Activated CD4-positive, alpha-beta T cell treated with anti-CD3 and anti-CD28 coated beads, Interleukin-2, amount 50 U/mL, for 16 hours (primary cell): Measurements from ENCODE around the gene KRTAP12-2.

ENCODE experiments used
- DNase-seq: peaks from one replicate; pipeline ENCODE4 v3.0.0-alpha.2; 2020

The KRTAP12-2 gene

GRCh38 chr21:44666401-44667320 is at the start of gene KRTAP12-2:
Gene KRTAP12-2 (minus strand): TSS chr21:44666927. CDS start chr21:44666886, 41 bp downstream.
- no peak for DNase-seq

- no peak for DNase-seq
These were observed 48.2 kb upstream of the KRTAP12-2 start for GRCh38 chr21:44714905-44715304.

- no peak for DNase-seq
These were observed 47.1 kb upstream of the KRTAP12-2 start for GRCh38 chr21:44713846-44714245.

GRCh38 chr21:44713130-44713529 is 46.4 kb upstream of the KRTAP12-2 start:
- DNase-seq: no peak

GRCh38 chr21:44712203-44713028 is 45.7 kb upstream of the KRTAP12-2 start:
- DNase-seq: no peak

- DNase-seq: no peak
These were observed 44.8 kb upstream of the KRTAP12-2 start, which contains the start of gene TSPEAR for GRCh38 chr21:44711327-44712202. Gene TSPEAR (minus strand): TSS chr21:44711572. CDS start chr21:44711514, 58 bp downstream.

GRCh38 chr21:44710756-44711326 is 44.1 kb upstream of the KRTAP12-2 start:
- no peak for DNase-seq

GRCh38 chr21:44710294-44710665 is 43.6 kb upstream of the KRTAP12-2 start:
- no peak for DNase-seq

GRCh38 chr21:44709426-44710293 is 42.9 kb upstream of the KRTAP12-2 start:
- DNase-seq: no peak

- no peak for DNase-seq
These were observed 42.2 kb upstream of the KRTAP12-2 start for GRCh38 chr21:44708866-44709425.

- no peak for DNase-seq
These were observed 41.6 kb upstream of the KRTAP12-2 start for GRCh38 chr21:44708213-44708865.

- no peak for DNase-seq
These were observed 40.2 kb upstream of the KRTAP12-2 start for GRCh38 chr21:44706706-44707581.

GRCh38 chr21:44706026-44706705 is 39.4 kb upstream of the KRTAP12-2 start:
- DNase-seq: no peak

GRCh38 chr21:44704636-44705001 is 37.9 kb upstream of the KRTAP12-2 start:
- no peak for DNase-seq

- DNase-seq: no peak
These were observed 37.3 kb upstream of the KRTAP12-2 start for GRCh38 chr21:44703731-44704635.

- no peak for DNase-seq
These were observed 36.4 kb upstream of the KRTAP12-2 start for GRCh38 chr21:44702973-44703730.
